ENCODE measurements around the gene VPS18. TPM values are rescaled to one million over a fixed set of nuclear protein-coding genes. Genes with fewer than 3 reads are reported as not detected.

VPS18 gene
- total and polyA plus RNA-seq, 2 donors (not counting 1 experiment from before 2014, with no cell fraction given), result 13.6 to 29.6 TPM

GRCh38 chr15:40893019-40893670, 1.1 kb upstream of the VPS18 start:
- Histone ChIP-seq H3K27me3 (replicated peaks in 1 of 4; ENCODE audit: control extremely low read depth in 1 of 4, control insufficient read depth in 3 of 4, insufficient read depth in 4 of 4, low read length in 3 of 4) (no peaks in the 10 kb centered on the region), H3K9me3 (ENCODE audit: control extremely low read depth in 1 of 3, control insufficient read depth in 2 of 3, insufficient read depth in 1 of 3, low read length in 2 of 3) (no peaks in the 10 kb centered on the region), H3K4me2 (replicated peaks; ENCODE audit: low read depth, low read length, poor library complexity, severe bottlenecking) (peak overlapping the region; percentile 86), H3K27ac (ENCODE audit: low read length in 2 of 2) (no peak overlapping the region), H2AFZ (ENCODE audit: insufficient read depth, low read depth, low read length, poor library complexity, severe bottlenecking) (peak overlapping the region; percentile 98), H3K79me2 (ENCODE audit: control insufficient read depth, insufficient read depth, low read length) (peaks cover 23% of the 10 kb centered on the region), H4K20me1 (ENCODE audit: control insufficient read depth, insufficient read depth, low read length, poor library complexity, severe bottlenecking) (peaks cover 10% of the 10 kb centered on the region), H3K36me3 (replicated peaks in 1 of 2; ENCODE audit: control extremely low read depth in 1 of 2, control insufficient read depth in 1 of 2, extremely low read depth in 1 of 2, insufficient read depth in 2 of 2, low read length in 1 of 2) (peaks cover 2 to 6% of the 10 kb centered on the region in 2 experiments), H3K4me1 (ENCODE audit: control insufficient read depth in 2 of 2, insufficient read depth in 2 of 2, low read length in 2 of 2) (peaks cover 18 to 19% of the 10 kb centered on the region in 2 donors), H3K9ac (ENCODE audit: low read length) (no peak overlapping the region), H3K4me3 (ENCODE audit: control extremely low read depth in 1 of 5, extremely low read depth in 1 of 5, insufficient read depth in 1 of 5, low read depth in 2 of 5, low read length in 4 of 5) (no peak overlapping the region)
- ChIA-PET POLR2A (interaction anchor here (1.8 kb wide), 1 partner anchor 35 kb away, joined by 9 read pairs; no protein-coding TSS in a partner anchor), CTCF (interaction anchor here (1.0 to 9.8 kb wide), 16 partner anchors 12 to 337 kb away, joined by 3 to 189 read pairs (median 8); partner anchors contain the start of genes C15orf62, EXD1, RAD51 and RHOV)
- H3K27ac Mint-ChIP-seq, result peak overlapping the region; percentile 94
- peak overlapping the region; percentile 53 for H3K4me3 Mint-ChIP-seq
- no peak for ATAC-seq (ENCODE audit: low read depth)
- H3K9me3 Mint-ChIP-seq (ENCODE audit: insufficient read depth), result no peaks in the 10 kb centered on the region
- peaks cover 28% of the 10 kb centered on the region for H3K4me1 Mint-ChIP-seq
- 90% methylated on average over 21 of the region's 22 CpGs for WGBS (ENCODE audit: insufficient coverage)
- DNase-seq, result no peak
- TF ChIP-seq EZH2 (IDR thresholded peaks at IDR 0.05; ENCODE audit: borderline replicate concordance, insufficient read depth, low read depth, low read length, poor library complexity, severe bottlenecking), result no peak
- no peak for TF ChIP-seq CTCF (IDR thresholded peaks at IDR 0.05)
- H3K27me3 Mint-ChIP-seq, result no peaks in the 10 kb centered on the region
- intact Hi-C loops (cut with micrococcal nuclease), result loop anchor here (5.0 kb wide), 1 partner anchor 326 kb away; the partner anchor contains the start of genes CCDC32 and RPUSD2

All from B cell (primary cell).